Stimulated activated CD8-positive, alpha-beta memory T cell treated with anti-CD3 and anti-CD28 coated beads, Interleukin-2, amount 100 ng/mL, for 48 hours (primary cell): ENCODE results near the gene FZD1.

ENCODE experiments used
- DNase-seq, 2 donors: peaks; one replicate each; pipeline ENCODE4 v3.0.0-alpha.2; 2020; ENCODE audit warnings: low read depth in 2 of 2

Gene FZD1

DNA sequence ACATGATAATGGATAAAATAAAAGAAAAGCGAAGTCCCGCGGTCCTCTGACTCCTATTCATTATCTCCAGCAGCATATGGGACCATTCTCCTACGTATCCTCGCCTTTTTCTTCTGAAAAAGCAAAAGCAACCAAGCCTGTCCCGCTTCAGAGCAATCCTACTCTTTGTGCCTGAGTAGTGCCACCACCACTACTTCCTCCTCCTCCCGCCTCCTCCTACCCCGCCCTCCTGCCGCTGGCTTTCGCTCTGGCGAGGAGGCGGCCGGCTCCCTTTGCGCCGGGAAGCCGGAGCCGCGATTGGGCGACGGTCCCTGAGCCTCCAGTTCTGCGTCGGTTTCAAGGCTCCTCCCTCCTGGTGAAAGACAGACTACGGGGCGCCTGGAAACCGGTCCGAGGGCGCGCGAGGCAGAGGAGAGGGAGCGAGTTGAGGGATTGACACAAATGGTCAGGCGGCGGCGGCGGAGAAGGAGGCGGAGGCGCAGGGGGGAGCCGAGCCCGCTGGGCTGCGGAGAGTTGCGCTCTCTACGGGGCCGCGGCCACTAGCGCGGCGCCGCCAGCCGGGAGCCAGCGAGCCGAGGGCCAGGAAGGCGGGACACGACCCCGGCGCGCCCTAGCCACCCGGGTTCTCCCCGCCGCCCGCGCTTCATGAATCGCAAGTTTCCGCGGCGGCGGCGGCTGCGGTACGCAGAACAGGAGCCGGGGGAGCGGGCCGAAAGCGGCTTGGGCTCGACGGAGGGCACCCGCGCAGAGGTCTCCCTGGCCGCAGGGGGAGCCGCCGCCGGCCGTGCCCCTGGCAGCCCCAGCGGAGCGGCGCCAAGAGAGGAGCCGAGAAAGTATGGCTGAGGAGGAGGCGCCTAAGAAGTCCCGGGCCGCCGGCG is at the start of gene FZD1:
TSS of gene FZD1 (plus strand) at position 388 of the 878 bp plus-strand sequence. CDS start at position 836, 448 bp downstream.
- peak; percentile 43 to 46 for DNase-seq

GRCh38 chr7:91226411-91226810 is 37.8 kb upstream of the FZD1 start:
- no peak for DNase-seq

GRCh38 chr7:91228327-91228726 is 35.9 kb upstream of the FZD1 start:
- no peak for DNase-seq

DNA sequence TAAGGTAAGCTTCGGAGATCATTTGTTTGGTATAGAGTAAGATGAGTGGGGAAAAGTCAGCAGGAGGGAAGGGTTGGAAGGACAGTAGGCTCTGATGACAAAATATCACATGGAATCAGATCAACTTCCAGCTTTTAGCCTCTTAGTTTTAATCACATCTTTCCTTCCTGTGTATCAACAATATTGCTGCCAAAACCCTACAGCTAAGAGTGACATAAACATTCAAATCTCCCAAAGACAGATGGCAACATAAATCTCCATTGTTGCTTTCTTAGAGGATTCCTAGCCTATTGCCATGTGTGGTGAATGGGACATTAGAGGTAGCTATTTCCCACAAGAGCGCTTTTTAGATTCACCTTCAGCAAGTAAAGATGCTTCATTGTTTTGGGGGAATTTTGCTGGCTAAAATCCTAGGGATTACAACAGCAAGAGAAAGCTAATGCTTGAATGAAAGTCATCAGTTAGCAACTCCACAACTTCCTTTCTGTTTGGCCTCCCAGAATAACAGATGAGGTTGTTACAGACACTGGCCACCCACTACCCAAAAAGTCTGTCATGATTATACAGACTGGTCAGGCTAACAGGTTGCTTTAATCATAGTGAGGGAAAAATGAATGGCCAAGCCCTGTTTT is 35.2 kb upstream of the FZD1 start:
- DNase-seq = no peak

DNA sequence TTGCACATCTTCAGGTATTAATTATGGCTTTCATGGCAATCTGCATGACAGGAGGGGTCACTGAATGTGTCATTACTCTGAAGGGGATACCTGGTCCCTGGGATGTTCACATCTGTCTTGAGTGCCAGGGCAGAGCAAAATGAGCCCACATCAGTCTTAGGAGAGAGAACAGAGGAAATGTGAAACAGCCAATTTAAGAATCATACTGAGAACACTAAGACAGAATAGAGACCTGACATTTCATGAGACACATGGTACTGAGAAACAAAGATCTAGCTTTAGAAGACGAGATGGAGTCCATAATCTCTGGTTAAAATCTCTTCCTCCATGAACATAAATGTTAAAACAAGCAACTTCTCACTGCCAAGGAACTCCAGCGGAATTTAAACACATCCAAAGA is 34.1 kb upstream of the FZD1 start:
- no peak for DNase-seq

DNA sequence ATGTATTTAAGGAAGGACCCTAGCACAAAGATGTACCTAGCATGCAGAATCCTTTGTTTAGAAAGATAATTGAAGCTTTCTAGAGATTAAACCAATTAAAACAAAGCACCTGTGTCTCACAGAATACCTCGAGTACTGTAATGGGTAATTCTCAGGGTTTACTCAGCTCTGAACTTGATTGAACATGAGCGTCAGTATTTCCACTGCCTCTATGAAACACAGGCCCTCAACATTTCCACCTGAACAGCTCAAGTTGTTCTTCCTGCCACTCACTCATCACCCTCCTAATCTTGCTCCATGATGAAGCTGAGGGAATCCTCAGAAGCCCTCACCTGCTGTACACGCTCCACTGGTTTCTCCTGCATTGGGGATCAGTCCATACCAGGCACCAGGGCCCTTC is 33.7 kb upstream of the FZD1 start:
- no peak for DNase-seq

DNA sequence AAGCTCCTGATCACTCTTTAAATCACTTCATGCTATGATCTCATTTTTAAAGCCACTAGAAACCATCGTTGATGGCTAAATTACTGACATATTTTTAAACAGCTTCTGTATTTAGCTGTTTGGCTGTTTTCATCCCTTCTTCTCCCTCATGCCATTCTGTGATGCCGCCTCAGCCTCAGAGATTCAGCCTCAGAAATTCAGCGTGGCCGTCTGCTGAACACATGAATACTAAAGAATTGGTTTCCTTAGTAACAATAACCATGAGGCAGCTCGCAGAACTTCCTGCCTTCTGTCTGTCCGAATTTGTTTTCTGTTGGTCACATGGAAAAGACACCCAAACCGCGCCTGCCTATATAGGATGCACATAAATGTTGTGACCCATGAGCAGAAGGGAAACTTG is 31.0 kb upstream of the FZD1 start:
- no peak for DNase-seq

DNA sequence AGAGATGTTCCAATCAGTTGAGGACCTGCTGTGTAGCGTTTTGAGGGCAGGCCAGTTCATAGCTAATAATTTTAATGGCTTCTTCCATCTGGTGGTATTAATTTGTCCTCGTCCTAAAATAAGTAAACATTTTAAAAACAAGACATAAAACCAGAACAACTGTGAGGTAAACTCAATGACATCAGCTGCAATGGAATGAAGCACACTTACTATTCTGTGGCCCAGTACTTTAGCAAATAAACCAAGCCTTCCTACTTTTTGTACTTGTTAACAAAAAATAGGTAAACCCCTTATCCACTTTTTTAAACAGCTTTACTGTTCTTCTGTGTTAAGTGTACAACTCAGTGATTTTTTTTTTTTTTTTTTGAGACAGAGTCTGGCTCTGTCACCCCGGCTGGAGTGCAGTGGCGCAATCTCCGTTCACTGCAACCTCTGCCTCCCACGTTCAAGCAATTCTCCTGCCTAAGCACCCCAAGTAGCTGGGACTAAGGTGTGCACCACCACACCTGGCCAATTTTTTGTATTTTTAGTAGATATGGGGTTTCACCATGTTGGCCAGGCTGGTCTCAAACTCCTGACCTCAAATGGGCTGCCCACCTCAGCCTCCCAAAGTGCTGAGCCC is 28.9 kb upstream of the FZD1 start:
- no peak for DNase-seq

GRCh38 chr7:91239171-91239604 is 25.0 kb upstream of the FZD1 start:
- DNase-seq = no peak

DNA sequence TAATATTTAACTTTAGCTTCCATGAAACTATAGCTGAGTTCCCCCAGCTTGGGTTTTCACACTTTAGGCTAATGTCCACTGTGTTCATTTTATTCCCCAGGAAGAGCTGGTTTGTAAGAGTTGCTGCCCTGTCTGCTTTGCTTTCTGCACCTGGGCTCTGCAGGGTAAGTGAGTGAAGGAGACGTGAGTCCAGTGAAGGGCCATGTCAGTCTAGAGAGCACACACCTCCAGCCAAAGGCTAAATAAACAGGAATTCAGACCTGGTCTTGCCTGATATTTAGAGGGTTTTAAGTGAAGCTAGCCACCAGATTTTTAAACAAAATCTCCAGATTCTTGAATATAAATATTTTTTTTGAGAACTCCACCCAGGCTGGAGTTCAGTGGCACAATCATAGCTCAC is 24.5 kb upstream of the FZD1 start:
- no peak for DNase-seq

DNA sequence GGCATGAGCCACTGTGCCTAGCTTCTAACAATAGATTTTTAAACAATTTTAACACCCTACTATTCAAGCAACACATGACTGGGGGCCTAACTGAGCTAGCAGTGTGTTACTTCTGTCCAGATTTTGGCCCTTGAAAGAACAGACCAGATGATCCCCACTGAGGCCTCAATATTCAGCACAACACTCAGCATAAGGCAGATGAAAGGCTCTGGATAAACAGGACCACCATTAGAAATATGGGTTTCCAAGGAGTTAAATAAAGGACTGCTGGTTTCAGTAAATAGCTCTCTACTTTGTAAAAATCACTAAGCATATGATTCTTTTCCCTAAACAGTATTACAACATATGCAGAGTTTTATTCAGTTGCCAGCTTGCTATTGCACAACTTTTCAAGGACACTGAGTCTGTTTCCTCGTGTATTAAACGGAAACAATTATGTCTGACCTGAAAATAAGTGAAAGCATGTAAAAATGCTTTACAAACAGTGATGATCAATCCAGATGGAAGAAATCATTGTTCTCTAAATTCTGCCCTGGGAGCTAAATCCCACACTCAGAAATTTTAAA is 23.8 kb upstream of the FZD1 start:
- DNase-seq = no peak

GRCh38 chr7:91242097-91242844 is 22.0 kb upstream of the FZD1 start:
- DNase-seq = no peak

GRCh38 chr7:91243591-91244301 is 20.5 kb upstream of the FZD1 start:
- DNase-seq = no peak

- DNase-seq = no peak
Measured at GRCh38 chr7:91247500-91247899, 16.7 kb upstream of the FZD1 start.

DNA sequence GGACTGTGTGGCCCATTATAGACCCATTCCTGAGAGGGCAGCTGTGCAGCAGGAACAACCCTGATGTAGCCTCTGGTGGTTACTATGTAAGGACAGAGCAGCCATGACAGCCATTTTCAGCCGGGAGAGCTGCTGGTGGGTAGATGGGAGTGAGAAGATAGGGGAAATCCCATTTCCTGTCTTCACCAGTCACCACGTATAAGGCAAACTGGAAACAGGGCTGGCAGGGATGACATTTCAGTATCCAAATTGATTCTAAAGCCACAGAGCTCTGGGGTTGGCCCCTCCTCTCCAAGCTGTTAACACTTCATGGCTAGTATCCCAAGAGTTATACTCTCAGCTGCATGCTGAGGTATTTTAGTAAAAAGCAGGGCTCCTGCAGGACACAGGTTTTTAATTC is 15.2 kb upstream of the FZD1 start:
- no peak for DNase-seq

GRCh38 chr7:91249506-91250233 is 14.6 kb upstream of the FZD1 start:
- no peak for DNase-seq

- DNase-seq = no peak
Measured at GRCh38 chr7:91250706-91251105, 13.5 kb upstream of the FZD1 start.

- DNase-seq = no peak
Measured at GRCh38 chr7:91251877-91252276, 12.4 kb upstream of the FZD1 start.

DNA sequence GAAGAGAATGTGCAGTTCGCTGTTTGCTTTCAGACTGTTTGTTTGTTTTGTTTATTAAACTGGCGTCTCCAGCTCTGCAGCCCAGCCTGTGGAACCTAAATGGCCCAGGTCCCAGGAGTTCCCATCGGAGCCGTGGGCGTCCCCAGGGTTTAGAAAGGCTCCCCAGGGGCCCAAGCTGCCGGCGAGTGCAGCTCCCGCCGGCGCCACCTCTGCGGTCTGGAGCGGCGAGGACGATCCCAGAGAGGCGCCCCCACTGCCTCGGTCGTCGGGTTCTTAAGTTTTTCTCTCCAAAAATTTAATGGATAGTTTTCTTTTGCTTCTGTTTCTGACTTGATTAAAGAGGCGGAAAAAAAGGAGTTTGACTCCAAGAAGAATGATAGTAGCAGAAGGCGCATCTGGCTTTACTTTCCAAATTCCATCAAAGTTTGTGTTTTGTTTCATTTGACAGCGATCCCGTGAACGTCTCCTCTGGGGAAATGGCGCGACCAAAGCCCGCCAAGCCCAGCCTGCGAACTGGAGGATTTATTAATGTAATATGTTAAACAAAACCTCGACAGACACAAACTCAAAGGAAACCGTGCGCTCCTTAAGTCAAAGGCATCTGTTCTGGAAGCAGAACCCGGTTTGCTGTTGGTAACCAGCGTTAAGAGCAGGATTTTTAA is 718 bp upstream of the FZD1 start:
- no peak for DNase-seq
